Measurements from ENCODE around the gene KRT13. TPM values are rescaled to one million over a fixed set of nuclear protein-coding genes. Genes with fewer than 3 reads are reported as not detected.

The KRT13 gene
- total and polyA plus RNA-seq, 11 donors = 0.31 to 4.1 TPM; not detected in 9

DNA sequence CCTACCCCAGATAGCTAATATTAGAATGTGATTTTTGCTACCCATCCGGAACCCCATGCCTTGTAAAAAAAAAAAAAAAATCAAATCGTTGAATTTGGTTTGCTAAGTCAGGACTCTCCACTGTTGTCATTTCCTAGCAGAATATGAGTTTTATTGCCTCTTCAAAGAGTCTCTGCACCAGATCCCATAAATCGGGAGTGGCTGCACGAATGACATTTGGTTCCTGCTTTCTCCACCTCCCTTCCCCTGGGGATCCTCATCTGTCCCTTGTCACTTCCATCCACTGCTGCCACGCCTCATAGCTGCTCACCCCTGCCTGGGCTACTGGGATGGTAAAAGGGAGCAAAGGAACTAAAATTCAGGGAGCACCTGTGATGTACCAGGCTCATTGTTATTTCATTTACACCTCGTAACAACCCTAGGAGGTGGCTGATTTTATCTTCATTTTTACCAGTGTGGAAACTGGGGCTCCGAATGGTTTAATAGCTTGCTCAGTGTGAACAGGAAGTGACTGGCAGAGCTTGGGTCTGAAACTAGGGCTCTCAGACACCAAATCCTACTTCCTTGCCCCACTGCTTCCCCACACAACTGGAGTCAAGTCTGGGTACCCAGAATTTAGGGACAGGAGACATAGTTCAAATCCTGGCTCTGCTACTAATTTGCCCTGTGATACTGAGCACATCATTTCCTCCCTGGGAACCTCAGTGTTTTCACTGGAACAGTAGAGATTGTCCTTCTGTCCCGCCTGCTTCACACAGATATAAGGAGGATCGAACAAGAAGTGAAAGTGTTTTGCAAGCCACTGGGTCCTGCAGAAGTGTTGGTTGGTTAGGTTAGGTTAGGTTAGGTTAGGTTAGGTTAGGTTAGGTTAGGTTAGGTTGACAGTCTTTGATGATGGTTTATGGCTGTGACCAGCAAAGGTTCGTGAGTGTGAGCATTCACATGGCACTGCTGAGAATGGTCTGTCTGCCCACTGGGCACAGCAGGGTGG, 15.1 kb downstream of the KRT13 start:
- 73 to 83% (median 78%) methylated on average over 10 of the region's 10 CpGs for WGBS, 4 donors
- ATAC-seq = no peak

DNA sequence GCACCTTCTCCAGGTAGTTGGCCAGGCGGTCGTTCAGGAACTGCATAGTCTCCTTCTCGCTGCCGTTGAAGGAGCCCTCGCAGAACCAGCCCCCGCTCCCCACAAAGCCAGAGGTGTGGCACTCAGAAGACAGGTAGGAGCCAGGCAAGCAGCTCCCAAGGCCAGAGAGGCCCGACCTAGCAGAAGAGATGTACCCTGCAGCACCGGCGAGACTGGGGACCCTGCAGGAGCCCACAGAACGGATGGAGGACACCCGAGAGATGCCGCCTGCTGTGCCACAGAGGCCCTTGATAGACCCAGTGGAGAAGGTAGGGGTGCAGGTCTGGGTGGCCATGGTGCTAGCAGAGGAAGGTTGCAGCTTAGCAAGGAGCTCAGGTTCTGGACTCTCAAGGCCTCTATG, 15.9 kb downstream of the KRT13 start, which contains the start of gene KRT36:
TSS of gene KRT36 (minus strand) at position 380 of the 400 bp plus-strand sequence. CDS start at position 334, 46 bp downstream.
- intact Hi-C loops (cut with DNase I) = no loop called here
- H3K4me1 ChIP-seq = peaks cover 0 to 27% (median 0%) of the 10 kb centered on the region in 12 donors
- peaks cover 0 to 10% (median 1%) of the 10 kb centered on the region in 9 donors for H3K27me3 ChIP-seq
- WGBS, 4 donors = 91 to 96% (median 93%) methylated on average over 12 of the region's 12 CpGs
- H3K36me3 ChIP-seq = no peaks in the 10 kb centered on the region
- H3K4me3 ChIP-seq = no peak within 1 kb of the TSS
- ATAC-seq (no peak), DNase-seq (no peak)
- peak within 1 kb of the TSS in 1 of 12 donors; percentile 52 for H3K27ac ChIP-seq
- no peaks in the 10 kb centered on the region for H3K9me3 ChIP-seq
- TF ChIP-seq, protein P1, sequence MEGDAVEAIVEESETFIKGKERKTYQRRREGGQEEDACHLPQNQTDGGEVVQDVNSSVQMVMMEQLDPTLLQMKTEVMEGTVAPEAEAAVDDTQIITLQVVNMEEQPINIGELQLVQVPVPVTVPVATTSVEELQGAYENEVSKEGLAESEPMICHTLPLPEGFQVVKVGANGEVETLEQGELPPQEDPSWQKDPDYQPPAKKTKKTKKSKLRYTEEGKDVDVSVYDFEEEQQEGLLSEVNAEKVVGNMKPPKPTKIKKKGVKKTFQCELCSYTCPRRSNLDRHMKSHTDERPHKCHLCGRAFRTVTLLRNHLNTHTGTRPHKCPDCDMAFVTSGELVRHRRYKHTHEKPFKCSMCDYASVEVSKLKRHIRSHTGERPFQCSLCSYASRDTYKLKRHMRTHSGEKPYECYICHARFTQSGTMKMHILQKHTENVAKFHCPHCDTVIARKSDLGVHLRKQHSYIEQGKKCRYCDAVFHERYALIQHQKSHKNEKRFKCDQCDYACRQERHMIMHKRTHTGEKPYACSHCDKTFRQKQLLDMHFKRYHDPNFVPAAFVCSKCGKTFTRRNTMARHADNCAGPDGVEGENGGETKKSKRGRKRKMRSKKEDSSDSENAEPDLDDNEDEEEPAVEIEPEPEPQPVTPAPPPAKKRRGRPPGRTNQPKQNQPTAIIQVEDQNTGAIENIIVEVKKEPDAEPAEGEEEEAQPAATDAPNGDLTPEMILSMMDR (IDR thresholded peaks at IDR 0.05) = no peak
- no peak for TF ChIP-seq POLR2A (IDR thresholded peaks at IDR 0.05)

More for the DNA sequence above, 15.1 kb downstream of the KRT13 start:
- no peaks in the 10 kb centered on the region for H3K36me3 ChIP-seq
- H3K9me3 ChIP-seq = no peaks in the 10 kb centered on the region
- DNase-seq = no peak
- TF ChIP-seq, protein P1 (IDR thresholded peaks at IDR 0.05) = no peak
- TF ChIP-seq POLR2A (IDR thresholded peaks at IDR 0.05) = no peak
- intact Hi-C loops (cut with DNase I) = loop anchor here in 3 of 10 donors (10.0 kb wide), 2 partner anchors 85 to 585 kb away; no protein-coding TSS in a partner anchor
- peaks cover 0 to 27% (median 0%) of the 10 kb centered on the region in 12 donors for H3K4me1 ChIP-seq
- H3K4me3 ChIP-seq = no peak overlapping the region
- peak overlapping the region in 1 of 12 donors; percentile 52 for H3K27ac ChIP-seq
- H3K27me3 ChIP-seq = peaks cover 0 to 10% (median 0%) of the 10 kb centered on the region in 9 donors

DNA sequence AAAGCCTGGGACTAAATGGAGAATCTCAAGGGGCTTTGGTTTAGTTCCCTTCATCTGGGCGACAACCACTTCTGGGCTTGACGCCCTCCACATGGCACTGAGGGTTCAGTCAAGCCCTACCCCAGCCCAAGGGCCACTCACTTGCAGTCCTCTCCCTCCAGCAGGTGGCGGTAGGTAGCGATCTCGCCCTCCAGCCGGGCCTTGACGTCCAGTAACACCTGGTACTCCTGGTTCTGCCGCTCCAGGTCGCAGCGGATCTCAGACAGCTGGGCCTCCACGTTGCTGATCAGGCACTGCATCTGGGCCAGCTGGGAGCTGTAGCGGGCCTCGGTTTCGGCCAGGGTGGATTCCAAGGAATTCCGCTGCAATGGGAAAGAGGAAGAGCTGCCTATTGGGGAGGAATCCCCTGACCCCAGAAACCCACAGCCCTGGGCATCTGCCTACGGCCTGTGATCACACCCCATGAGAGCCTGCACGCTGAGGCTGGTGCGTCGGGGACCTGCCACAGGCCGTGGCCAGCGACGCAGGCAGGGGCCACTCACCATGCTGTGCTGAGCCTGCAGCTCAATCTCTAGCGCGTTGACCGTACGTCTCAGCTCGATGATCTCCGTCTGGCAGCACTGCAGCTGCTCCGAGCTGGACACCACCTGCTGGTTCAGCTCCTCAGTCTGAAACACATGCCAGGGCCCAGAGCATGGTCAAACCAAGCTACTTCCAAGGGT, 18.4 kb downstream of the KRT13 start:
- Histone ChIP-seq H3K36me3 (no peaks in the 10 kb centered on the region), H3K9me3 (no peaks in the 10 kb centered on the region), H3K27me3 (peaks cover 0 to 17% (median 3%) of the 10 kb centered on the region in 9 donors), H3K4me3 (no peak overlapping the region), H3K4me1 (peaks cover 0 to 11% (median 0%) of the 10 kb centered on the region in 12 donors), H3K27ac (no peak overlapping the region)
- DNase-seq (no peak), ATAC-seq (no peak)
- intact Hi-C loops (cut with DNase I) = no loop called here
- 48 to 59% (median 58%) methylated on average over 18 to 29 of the region's 29 CpGs for WGBS, 4 donors
- TF ChIP-seq, protein P1 (IDR thresholded peaks at IDR 0.05) = peak in 7 of 12 donors; percentile 6 to 38 (median 25)
- no peak for TF ChIP-seq POLR2A (IDR thresholded peaks at IDR 0.05)

Data from heart left ventricle (tissue), 16 donors.